ENCODE data around the gene CAMTA1. TPM values are rescaled to one million over a fixed set of nuclear protein-coding genes. Genes with fewer than 3 reads are reported as not detected.

The CAMTA1 gene
- total RNA-seq, 2 donors from 2014 or later = 109 to 128 TPM

GRCh38 chr1:6975331-6976043 is 190.2 kb downstream of the CAMTA1 start:
- no peak for DNase-seq
- no peak for ATAC-seq
- intact Hi-C loops (cut with DNase I) = no loop called here

GRCh38 chr1:6976044-6976375 is 190.8 kb downstream of the CAMTA1 start:
- no peak for DNase-seq
- no peak for ATAC-seq
- intact Hi-C loops (cut with DNase I) = no loop called here

GRCh38 chr1:6979003-6979613 is 193.9 kb downstream of the CAMTA1 start:
- no peak for DNase-seq
- ATAC-seq = no peak
- intact Hi-C loops (cut with DNase I) = no loop called here

GRCh38 chr1:6981595-6981994 is 196.3 kb downstream of the CAMTA1 start:
- ATAC-seq (no peak), DNase-seq (no peak)
- intact Hi-C loops (cut with DNase I) = no loop called here

- ATAC-seq (no peak), DNase-seq (no peak)
- intact Hi-C loops (cut with DNase I) = no loop called here
Observed at GRCh38 chr1:6982443-6982842, 197.2 kb downstream of the CAMTA1 start.

- ATAC-seq (no peak), DNase-seq (no peak)
- intact Hi-C loops (cut with DNase I) = no loop called here
Observed at GRCh38 chr1:6982860-6983259, 197.6 kb downstream of the CAMTA1 start.

- ATAC-seq (no peak), DNase-seq (no peak)
- intact Hi-C loops (cut with DNase I) = no loop called here
Observed at GRCh38 chr1:6984536-6984935, 199.3 kb downstream of the CAMTA1 start.

- intact Hi-C loops (cut with DNase I) = no loop called here
- DNase-seq = no peak
- peak in 1 of 2 donors; percentile 87 for ATAC-seq
Observed at GRCh38 chr1:6984986-6985385, 199.7 kb downstream of the CAMTA1 start.

- intact Hi-C loops (cut with DNase I) = no loop called here
- ATAC-seq = no peak
- no peak for DNase-seq
Observed at GRCh38 chr1:6985549-6986276, 200.5 kb downstream of the CAMTA1 start.

GRCh38 chr1:6986281-6986680 is 201.0 kb downstream of the CAMTA1 start:
- DNase-seq (no peak), ATAC-seq (no peak)
- intact Hi-C loops (cut with DNase I) = no loop called here

GRCh38 chr1:6987940-6988339 is 202.7 kb downstream of the CAMTA1 start:
- DNase-seq = no peak
- intact Hi-C loops (cut with DNase I) = no loop called here
- no peak for ATAC-seq

- no peak for ATAC-seq
- intact Hi-C loops (cut with DNase I) = no loop called here
- no peak for DNase-seq
Observed at GRCh38 chr1:6988796-6989195, 203.5 kb downstream of the CAMTA1 start.

GRCh38 chr1:6989212-6990159 is 204.2 kb downstream of the CAMTA1 start:
- ATAC-seq (no peak), DNase-seq (no peak)
- intact Hi-C loops (cut with DNase I) = no loop called here

- no peak for DNase-seq
- no peak for ATAC-seq
Observed at GRCh38 chr1:6991266-6991665, 206.0 kb downstream of the CAMTA1 start.

GRCh38 chr1:6995789-6996188 is 210.5 kb downstream of the CAMTA1 start:
- ATAC-seq (no peak), DNase-seq (no peak)
- intact Hi-C loops (cut with DNase I) = no loop called here

More at GRCh38 chr1:6991266-6991665, 206.0 kb downstream of the CAMTA1 start:
- intact Hi-C loops (cut with DNase I) = no loop called here

GRCh38 chr1:6996371-6996770 is 211.1 kb downstream of the CAMTA1 start:
- DNase-seq (no peak), ATAC-seq (no peak)
- intact Hi-C loops (cut with DNase I) = no loop called here

GRCh38 chr1:6996866-6997265 is 211.6 kb downstream of the CAMTA1 start:
- DNase-seq (no peak), ATAC-seq (no peak)
- intact Hi-C loops (cut with DNase I) = no loop called here

GRCh38 chr1:6998267-6998666 is 213.0 kb downstream of the CAMTA1 start:
- no peak for DNase-seq

GRCh38 chr1:6999826-7000225 is 214.6 kb downstream of the CAMTA1 start:
- intact Hi-C loops (cut with DNase I) = no loop called here
- DNase-seq (no peak), ATAC-seq (no peak)

More at GRCh38 chr1:6998267-6998666, 213.0 kb downstream of the CAMTA1 start:
- ATAC-seq = peak; percentile 47 to 79
- intact Hi-C loops (cut with DNase I) = no loop called here
